Breast epithelium (tissue), 4 donors: ENCODE results near the gene CPEB4. TPM values are rescaled to one million over a fixed set of nuclear protein-coding genes. Genes with fewer than 3 reads are reported as not detected.

Source experiments
- DNase-seq, 2 donors: peaks; one replicate each; pipeline ENCODE4 v3.0.0-alpha.2; 2019; ENCODE audit warnings: low spot score in 2 of 2
- H3K27ac ChIP-seq, 2 donors: fragments of 200-600 bp; sonication (generic) in 1 of 2; one replicate each; pipeline ENCODE4 v1.5.1; 2016 to 2019; ENCODE audit warnings: mild to moderate bottlenecking in 1 of 2
- H3K27me3 ChIP-seq, 2 donors: fragments of 200-600 bp; sonication (generic) in 1 of 2; one replicate each; pipeline versions ENCODE4 v1.5.1 to v1.6.0; 2017 to 2019; ENCODE audit warnings: control low read depth in 1 of 2, mild to moderate bottlenecking in 1 of 2
- H3K36me3 ChIP-seq: fragments of 200-600 bp; one replicate; pipeline ENCODE4 v1.5.1; 2019
- H3K4me1 ChIP-seq, 2 donors: fragments of 200-600 bp; sonication (generic); one replicate each; pipeline ENCODE4 v1.5.1; 2016 to 2019; ENCODE audit warnings: control low read depth in 1 of 2
- H3K4me3 ChIP-seq, 3 donors: fragments of 200-600 bp; sonication (generic); 1 replicate in 2 of 3; 2 replicates in 1 of 3; pipeline ENCODE4 v1.5.1; 2016 to 2019; ENCODE audit warnings: mild to moderate bottlenecking in 3 of 3, moderate library complexity in 2 of 3
- H3K9me3 ChIP-seq, 2 donors: fragments of 200-600 bp; sonication (generic) in 1 of 2; one replicate each; pipeline ENCODE4 v1.5.1; 2016 to 2019; ENCODE audit warnings: control low read depth in 1 of 2
- CTCF ChIP-seq, 3 donors: fragments of 450-650 bp; IDR thresholded peaks; one replicate each; pipeline ENCODE4 v1.5.1; 2016 to 2017; ENCODE audit warnings: antibody characterized with exemption in 3 of 3, mild to moderate bottlenecking in 3 of 3, moderate library complexity in 3 of 3
- POLR2A ChIP-seq: fragments of 450-650 bp; IDR thresholded peaks from one replicate; pipeline ENCODE4 v1.6.1; 2016; ENCODE audit warnings: antibody characterized with exemption, mild to moderate bottlenecking, moderate library complexity
- POLR2AphosphoS5 ChIP-seq, 3 donors: sonication (generic); formaldehyde crosslinking; IDR thresholded peaks; one replicate each; pipeline ENCODE4 v1.6.1; 2017; ENCODE audit warnings: antibody characterized with exemption in 3 of 3
- intact Hi-C: fragments of 100-400 bp; cut with DNase I; formaldehyde crosslinking; loops from one replicate; pipeline ENCODE4 v1.15.1; 2023; ENCODE audit warnings: low total_unique reads
- total RNA-seq, 3 donors: library from RNA; depleted of rRNA; stranded (reverse); fragments of >200 nt; gene quantifications; one replicate each; pipeline ENCODE4 v1.1.0, GENCODE V29; 2016

The CPEB4 gene
- total RNA-seq, 3 donors from 2014 or later = 36.4 to 71.7 (median 49.9) TPM

- Histone ChIP-seq H3K4me3 (no peak overlapping the region), H3K9me3 (no peaks in the 10 kb centered on the region), H3K27ac (no peak overlapping the region), H3K36me3 (no peaks in the 10 kb centered on the region), H3K4me1 (no peaks in the 10 kb centered on the region), H3K27me3 (no peaks in the 10 kb centered on the region)
- no peak for TF ChIP-seq CTCF (IDR thresholded peaks at IDR 0.05)
- TF ChIP-seq POLR2AphosphoS5 (IDR thresholded peaks at IDR 0.05) = no peak
- TF ChIP-seq POLR2A = no peak
- intact Hi-C loops = no loop called here
- DNase-seq = no peak
These were observed 47.2 kb downstream of the CPEB4 start for GRCh38 chr5:173935396-173935795.

- Histone ChIP-seq H3K4me3 (no peak overlapping the region), H3K4me1 (no peaks in the 10 kb centered on the region), H3K36me3 (no peaks in the 10 kb centered on the region), H3K27ac (no peak overlapping the region), H3K27me3 (no peaks in the 10 kb centered on the region), H3K9me3 (no peaks in the 10 kb centered on the region)
- no peak for DNase-seq
- intact Hi-C loops = no loop called here
- TF ChIP-seq CTCF (IDR thresholded peaks at IDR 0.05) (no peak), POLR2AphosphoS5 (IDR thresholded peaks at IDR 0.05) (no peak), POLR2A (no peak)
These were observed 52.1 kb downstream of the CPEB4 start for GRCh38 chr5:173940269-173940668.

- DNase-seq = no peak
- intact Hi-C loops = no loop called here
- no peaks in the 10 kb centered on the region for H3K4me1 ChIP-seq
These were observed 53.0 kb downstream of the CPEB4 start for GRCh38 chr5:173941102-173941501.

GRCh38 chr5:173941758-173942401, 53.7 kb downstream of the CPEB4 start:
- DNase-seq = no peak
- intact Hi-C loops = loop anchor here (1.0 kb wide), 1 partner anchor 15 kb away; no protein-coding TSS in a partner anchor
- TF ChIP-seq CTCF (IDR thresholded peaks at IDR 0.05) (no peak), POLR2A (no peak)
- Histone ChIP-seq H3K4me1 (no peaks in the 10 kb centered on the region), H3K36me3 (peaks cover 5% of the 10 kb centered on the region), H3K9me3 (no peaks in the 10 kb centered on the region), H3K27me3 (no peaks in the 10 kb centered on the region), H3K27ac (peak overlapping the region; percentile 68 to 78), H3K4me3 (no peak overlapping the region)

More at GRCh38 chr5:173941102-173941501, 53.0 kb downstream of the CPEB4 start:
- no peaks in the 10 kb centered on the region for H3K27me3 ChIP-seq
- no peak overlapping the region for H3K4me3 ChIP-seq
- peaks cover 5% of the 10 kb centered on the region for H3K36me3 ChIP-seq
- H3K9me3 ChIP-seq = no peaks in the 10 kb centered on the region
- TF ChIP-seq POLR2AphosphoS5 (IDR thresholded peaks at IDR 0.05) = no peak
- no peak for TF ChIP-seq POLR2A
- TF ChIP-seq CTCF (IDR thresholded peaks at IDR 0.05) = no peak
- H3K27ac ChIP-seq = peak overlapping the region; percentile 68 to 78

GRCh38 chr5:173944511-173944910, 56.4 kb downstream of the CPEB4 start:
- intact Hi-C loops = no loop called here
- H3K4me1 ChIP-seq = no peaks in the 10 kb centered on the region
- no peaks in the 10 kb centered on the region for H3K9me3 ChIP-seq
- DNase-seq = no peak
- TF ChIP-seq POLR2A (no peak), POLR2AphosphoS5 (IDR thresholded peaks at IDR 0.05) (no peak), CTCF (IDR thresholded peaks at IDR 0.05) (no peak)
- H3K4me3 ChIP-seq = no peak overlapping the region
- no peak overlapping the region for H3K27ac ChIP-seq
- peaks cover 5% of the 10 kb centered on the region for H3K36me3 ChIP-seq
- H3K27me3 ChIP-seq = no peaks in the 10 kb centered on the region
